ENCODE measurements around the gene PTBP1.

The PTBP1 gene

GRCh38 chr19:772730-773436 lies 24.4 kb upstream of the PTBP1 start:
- DNase-seq (ENCODE audit: low spot score) = no peak

GRCh38 chr19:776549-776948 lies 20.7 kb upstream of the PTBP1 start:
- DNase-seq (ENCODE audit: low spot score) = no peak

DNA sequence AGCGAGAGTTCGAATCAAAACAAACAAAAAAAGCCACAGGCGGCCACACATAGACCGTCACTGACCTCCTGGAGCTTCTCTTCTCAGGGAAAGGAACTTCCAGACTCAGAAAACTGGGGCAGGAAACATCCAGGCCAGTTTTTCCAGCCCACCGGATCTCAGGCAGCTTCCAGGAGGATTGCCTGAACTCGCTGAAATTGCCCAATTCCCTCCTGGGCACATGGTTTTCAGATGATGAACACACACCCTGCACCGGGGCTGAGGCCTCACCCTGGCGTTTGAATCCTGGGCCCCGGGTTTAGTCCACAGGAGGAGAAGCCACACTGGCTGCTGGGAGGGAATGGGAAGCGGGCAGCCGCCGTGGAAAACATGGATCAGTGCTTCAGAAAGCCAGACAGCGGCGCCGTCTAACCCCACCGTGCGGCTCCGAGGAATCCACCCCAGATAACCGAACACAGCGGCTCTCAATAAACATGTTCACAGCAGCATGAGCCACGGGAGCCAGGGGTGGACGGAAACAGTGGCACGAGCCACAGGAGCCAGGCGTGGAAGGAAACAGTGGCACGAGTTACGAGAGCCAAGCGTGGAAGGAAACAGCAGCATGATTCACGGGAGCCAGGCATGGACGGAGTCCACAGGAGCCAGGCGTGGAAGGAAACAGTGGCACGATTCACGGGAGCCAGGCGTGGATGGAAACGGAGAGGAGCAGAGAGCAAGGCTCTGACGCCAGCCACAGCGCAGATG lies 18.2 kb upstream of the PTBP1 start:
- peak; percentile 91 for DNase-seq (ENCODE audit: low spot score)

GRCh38 chr19:780935-781334 lies 16.3 kb upstream of the PTBP1 start:
- DNase-seq (ENCODE audit: low spot score) = no peak

- DNase-seq (ENCODE audit: low spot score) = no peak
These were observed 15.5 kb upstream of the PTBP1 start for GRCh38 chr19:781800-782184.

DNA sequence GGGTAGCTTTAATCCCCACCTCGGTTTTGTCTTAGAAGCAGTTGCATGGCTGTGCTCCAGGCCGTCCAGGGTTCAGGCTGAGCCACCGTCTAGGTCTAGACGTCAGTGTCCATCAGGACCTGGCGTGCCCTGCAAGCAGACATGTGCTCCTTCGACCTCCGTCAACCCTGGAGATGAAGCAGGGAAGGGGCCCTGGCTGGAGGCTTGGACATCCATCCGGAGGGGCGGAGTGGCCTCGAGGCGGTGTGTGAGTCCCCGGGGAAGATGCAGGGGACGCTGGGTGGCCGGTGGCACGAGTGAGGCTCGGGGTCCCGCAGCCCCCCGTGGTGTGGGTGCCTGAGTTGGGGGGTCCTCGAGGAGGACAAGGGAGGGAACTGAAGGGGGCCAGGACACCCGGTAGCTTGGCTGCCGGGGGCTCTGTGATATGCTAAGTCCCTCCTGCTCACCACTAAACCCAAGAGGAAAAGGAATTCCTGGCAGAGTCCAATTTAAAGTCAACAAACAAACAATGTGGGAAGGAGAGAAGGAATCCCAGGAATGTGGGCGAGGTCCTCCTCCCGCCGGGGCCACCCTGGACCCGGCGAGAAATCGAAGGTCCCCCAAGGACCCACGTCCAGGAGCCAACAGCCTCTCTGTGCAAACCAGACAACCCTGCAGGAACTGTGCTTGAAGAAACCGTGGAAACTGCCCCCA lies 14.9 kb upstream of the PTBP1 start:
- peak; percentile 88 for DNase-seq (ENCODE audit: low spot score)

DNA sequence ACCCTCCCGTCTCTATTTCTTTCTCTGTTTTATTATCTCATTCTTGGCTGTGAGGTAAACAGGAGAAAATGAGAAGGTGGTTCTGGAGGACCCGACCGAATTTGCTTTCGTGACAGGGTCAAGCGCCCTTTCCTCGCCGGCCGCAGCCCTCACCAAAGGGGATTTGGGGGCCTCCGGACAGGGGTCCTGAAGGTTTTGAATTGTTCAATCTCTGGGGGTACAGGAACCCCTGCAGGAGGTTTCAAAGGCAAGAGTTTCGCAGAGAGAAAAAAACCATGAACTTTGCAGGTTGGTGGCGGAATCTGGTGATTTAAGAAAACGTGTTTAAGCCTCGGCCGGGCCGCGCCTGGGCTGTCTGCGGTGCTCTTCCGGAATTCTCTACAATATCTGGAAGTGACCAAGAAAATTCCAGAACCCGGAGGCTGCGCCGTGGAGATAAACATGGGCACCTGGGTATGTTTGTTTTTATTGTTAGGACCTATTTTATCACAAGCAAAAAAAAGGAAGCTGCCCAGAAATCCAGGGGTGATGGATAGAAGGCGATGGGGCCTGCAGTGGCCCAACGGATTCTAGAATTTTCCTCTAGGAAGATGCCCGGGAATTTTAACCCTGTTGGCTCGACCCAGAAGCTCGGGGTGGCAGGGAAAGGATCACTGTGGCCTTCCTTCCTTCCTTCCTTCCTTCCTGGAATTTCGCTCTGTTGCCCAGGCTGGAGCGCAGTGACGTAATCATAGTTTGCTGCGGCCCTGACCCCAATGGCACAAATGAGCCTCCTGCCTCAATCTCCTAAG lies 14.2 kb upstream of the PTBP1 start:
- no peak for DNase-seq (ENCODE audit: low spot score)

DNA sequence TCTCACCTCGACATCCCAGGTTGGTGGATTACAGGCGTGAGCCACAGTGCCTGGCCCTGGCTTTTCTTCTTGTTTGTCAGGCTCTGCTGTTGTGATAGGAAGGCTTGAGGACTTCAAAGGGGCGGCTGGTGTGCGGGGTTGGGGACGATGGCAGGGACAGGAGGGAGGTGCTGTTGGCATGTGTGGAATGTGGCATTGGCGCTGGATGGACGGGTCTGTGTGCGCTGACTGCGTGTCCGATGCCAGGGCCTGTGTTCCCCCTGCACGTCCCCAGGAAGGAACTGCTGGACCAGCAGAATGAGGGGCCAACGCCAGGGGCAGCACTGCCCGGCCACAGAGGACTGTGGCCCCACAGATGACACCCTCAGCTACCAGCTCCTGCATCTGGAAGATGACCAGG lies 12.7 kb upstream of the PTBP1 start:
- no peak for DNase-seq (ENCODE audit: low spot score)

GRCh38 chr19:787536-787935 lies 9.7 kb upstream of the PTBP1 start:
- no peak for DNase-seq (ENCODE audit: low spot score)

DNA sequence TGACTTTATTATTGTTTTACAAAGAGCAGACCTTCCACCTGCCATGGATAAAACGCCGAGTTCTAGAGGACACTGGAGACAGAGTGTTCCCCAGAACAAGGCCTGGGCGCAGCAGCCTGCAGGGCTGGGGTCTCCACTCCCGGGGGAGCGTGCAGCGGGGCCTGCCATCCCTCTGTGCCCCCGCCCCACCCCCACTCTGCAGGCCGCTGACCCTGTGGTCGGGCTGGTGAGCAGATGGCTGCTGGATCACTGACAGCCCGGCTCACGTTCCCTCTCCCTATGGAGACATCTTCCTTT lies 8.6 kb upstream of the PTBP1 start:
- DNase-seq (ENCODE audit: low spot score) = no peak

DNA sequence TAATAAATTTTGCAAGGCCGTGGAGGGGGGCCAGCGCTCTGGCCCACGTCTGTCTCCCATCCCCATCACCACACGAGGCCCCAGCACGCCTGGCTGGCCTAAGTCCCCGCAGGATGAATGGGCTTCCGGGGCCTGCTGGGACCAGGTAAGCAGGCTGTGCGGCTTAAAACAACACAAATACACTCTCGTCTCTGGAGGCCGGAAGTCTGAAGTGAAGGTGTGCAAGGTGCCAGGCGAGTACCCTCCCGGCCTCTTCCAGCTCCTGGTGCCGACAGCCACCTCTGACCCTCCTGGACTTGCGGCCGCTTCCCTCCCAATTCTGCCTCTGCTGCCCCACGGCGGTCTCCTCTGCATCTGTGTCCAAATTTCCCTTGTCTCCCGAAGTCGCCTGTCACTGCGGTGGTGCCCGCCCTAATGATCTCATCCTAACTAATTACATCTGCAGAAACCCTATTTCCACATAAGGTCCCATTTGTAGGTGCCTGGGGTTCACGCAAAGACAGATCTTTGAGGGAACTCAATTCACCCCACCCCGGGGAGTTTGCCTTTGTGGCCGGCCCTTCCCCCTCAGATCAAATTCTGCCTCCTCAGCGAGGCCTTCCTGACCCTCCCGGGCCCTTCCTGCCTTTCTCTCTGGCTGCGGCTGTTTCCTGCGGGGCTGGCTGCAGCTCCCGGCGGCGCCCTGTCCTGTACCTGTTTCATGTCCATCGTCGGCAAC lies 8.1 kb upstream of the PTBP1 start:
- no peak for DNase-seq (ENCODE audit: low spot score)

GRCh38 chr19:789701-790060 lies 7.6 kb upstream of the PTBP1 start:
- no peak for DNase-seq (ENCODE audit: low spot score)

- no peak for DNase-seq (ENCODE audit: low spot score)
These were observed 6.2 kb upstream of the PTBP1 start for GRCh38 chr19:791007-791566.

GRCh38 chr19:791567-792305 lies 5.5 kb upstream of the PTBP1 start:
- DNase-seq (ENCODE audit: low spot score) = no peak

- DNase-seq (ENCODE audit: low spot score) = no peak
These were observed 4.9 kb upstream of the PTBP1 start for GRCh38 chr19:792306-792885.

DNA sequence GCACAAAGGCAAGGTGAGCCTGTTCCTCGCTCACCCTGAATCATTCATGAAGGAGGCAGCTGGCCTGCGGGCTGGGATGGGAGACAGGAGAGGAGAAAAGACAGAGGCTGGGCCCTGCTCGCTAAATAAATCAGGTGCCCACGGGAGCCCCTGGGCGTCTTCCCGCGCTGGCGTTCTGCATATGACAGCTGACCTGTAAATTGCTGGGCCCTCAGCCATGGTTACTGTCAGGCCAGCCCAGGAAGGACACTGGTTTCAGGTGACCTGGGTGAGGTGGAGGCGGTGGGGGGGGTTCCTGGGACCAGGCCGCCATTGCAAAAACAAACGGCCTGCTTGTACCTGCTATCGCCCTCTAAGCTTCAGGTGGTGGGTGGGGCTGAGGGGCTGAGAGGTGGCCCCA lies 3.4 kb upstream of the PTBP1 start:
- DNase-seq (ENCODE audit: low spot score) = no peak

GRCh38 chr19:795073-795611 lies 2.1 kb upstream of the PTBP1 start:
- no peak for DNase-seq (ENCODE audit: low spot score)

- DNase-seq (ENCODE audit: low spot score) = no peak
These were observed 1.3 kb upstream of the PTBP1 start for GRCh38 chr19:795691-796581.
